AG20443 (cell line): ENCODE results near the gene KBTBD12.
A peak's percentile ranks its signal among the peaks of the same experiment; 100 is the strongest.
"Not testable (repeated sequence)": the region's sequence is repeated elsewhere in the genome, so short reads cannot be mapped to it uniquely, and the experiment has no call there.

Experiments used
- DNase-seq: peaks from one replicate; pipeline ENCODE4 v3.0.0; 2012; ENCODE audit warnings: low spot score, mixed read lengths

The KBTBD12 gene, protein sequence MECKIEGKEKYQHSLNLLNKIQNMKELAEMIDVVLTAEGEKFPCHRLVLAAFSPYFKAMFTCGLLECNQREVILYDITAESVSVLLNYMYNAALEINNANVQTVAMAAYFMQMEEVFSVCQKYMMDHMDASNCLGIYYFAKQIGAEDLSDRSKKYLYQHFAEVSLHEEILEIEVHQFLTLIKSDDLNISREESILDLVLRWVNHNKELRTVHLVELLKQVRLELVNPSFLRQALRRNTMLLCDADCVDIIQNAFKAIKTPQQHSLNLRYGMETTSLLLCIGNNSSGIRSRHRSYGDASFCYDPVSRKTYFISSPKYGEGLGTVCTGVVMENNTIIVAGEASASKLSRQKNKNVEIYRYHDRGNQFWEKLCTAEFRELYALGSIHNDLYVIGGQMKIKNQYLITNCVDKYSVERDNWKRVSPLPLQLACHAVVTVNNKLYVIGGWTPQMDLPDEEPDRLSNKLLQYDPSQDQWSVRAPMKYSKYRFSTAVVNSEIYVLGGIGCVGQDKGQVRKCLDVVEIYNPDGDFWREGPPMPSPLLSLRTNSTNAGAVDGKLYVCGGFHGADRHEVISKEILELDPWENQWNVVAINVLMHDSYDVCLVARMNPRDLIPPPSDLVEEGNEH

DNA sequence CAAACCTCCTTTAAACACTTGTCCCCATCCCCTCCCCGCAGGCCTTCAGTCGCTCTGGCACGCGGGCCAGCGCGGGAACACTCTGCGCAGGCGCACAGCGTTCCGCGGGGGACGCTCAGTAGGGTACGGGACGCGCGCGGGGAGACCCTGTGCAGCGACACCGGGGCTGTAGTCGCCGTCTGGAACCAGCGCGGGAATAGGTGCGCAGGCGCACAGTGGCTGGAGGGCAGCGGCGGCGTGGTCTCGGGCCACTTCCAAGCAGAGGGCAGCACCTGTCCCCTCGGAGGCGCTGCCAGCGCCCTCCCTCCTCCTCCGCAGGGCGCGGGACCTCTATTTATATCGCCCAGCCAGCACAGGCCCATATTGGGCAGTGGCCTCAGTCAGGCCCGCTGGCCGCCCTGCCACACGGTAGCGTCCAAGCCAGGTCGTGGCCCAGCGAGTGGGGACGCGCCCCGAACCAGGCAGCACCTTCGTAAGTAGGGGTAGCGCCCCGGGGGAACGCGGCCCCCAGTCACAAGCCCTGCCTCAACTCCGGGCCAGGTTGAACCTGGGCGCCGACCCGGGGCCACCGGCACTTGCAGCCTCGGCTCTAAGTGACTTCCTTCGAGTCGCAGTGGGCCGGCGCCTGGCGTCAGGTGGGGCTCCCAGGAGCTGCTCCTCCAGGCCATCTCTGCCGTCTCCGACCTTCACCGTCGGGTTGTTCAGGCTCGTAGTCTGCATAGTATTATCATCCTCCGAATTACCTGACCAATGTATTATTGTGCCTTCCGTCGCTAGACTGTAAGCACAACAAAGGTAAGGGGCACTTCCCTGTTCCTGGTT is at the start of gene KBTBD12:
Gene KBTBD12, plus strand, starts transcription at position 118 of the 822 bp plus-strand sequence. CDS start 7,830 bp downstream, outside the sequence.
- DNase-seq, result peak; percentile 40

DNA sequence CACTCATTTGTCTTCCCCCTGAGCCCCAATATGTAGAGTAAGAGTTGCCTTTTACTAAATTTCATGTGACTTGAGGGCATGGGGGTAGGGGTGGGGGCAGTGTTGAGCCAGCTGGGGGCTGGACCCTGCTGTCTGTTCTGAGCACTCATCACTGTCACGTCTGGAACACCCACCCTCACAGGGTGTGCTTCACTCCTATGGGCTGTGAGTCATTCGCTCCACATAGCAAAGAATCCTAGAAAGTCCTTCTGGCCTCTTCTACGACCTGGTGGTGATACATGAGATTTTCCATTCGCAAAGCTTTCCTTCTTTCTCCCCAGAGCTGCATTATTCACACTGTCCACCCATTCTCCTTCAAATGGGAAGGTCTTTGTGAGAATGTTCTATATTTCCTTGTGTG is 49.1 kb upstream of the KBTBD12 start:
- peak; percentile 35 for DNase-seq

DNA sequence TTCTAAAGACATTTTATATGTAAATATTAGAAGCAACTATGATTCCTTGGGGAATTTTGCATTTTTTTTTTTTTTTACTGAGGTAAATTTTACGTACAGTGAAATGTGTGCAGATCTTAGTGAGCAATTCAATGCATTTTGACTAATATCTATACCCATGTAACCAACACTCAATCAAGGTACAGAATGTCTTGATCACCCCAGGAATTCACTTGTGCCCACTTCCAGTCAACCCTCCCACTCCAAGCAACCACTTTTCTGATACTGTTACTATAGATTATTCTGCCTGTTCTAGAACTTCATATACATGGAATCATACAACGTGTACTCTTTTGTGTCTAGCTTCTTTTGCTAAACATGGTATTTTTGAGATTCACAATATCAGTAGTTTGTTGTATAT is 47.6 kb upstream of the KBTBD12 start:
- no peak for DNase-seq

DNA sequence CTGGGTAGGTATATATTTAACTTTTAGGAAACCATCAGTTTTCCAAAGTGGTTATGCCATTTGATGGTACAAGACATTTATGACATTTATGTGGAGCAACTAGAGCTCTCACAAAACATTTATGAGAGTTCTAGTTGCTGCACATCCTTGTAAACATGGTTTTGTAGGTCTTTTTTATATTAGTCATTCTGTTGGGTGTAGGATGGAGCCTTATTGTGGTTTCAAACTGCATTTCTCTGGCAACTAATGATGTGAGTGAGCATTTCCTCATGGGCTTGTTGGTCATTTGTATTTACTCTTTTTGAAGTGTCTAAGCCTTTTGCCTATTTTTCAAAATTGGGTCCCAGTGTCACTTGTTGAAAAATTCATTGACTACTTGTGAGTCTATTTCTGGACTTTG is 47.0 kb upstream of the KBTBD12 start:
- DNase-seq, result peak; percentile 32

DNA sequence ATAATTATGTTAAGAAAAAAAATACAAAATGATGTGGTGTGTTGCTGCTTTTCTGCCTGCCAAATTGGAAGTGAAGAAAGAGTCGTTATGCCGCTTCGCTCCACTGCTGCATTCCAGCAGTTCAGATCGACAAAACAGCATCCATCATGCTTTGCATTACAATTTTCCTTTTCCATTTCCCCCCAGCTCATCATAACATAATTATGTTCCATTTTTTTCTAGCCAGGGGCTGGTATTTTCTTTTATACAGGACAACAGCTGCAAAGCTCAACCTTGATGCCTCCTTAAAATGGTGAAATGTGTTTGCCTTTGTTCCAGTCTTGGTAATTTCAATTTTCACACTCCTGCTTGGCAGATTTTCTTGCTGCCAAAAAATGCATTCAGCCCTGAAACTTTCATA is 44.9 kb upstream of the KBTBD12 start:
- DNase-seq, result no peak

DNA sequence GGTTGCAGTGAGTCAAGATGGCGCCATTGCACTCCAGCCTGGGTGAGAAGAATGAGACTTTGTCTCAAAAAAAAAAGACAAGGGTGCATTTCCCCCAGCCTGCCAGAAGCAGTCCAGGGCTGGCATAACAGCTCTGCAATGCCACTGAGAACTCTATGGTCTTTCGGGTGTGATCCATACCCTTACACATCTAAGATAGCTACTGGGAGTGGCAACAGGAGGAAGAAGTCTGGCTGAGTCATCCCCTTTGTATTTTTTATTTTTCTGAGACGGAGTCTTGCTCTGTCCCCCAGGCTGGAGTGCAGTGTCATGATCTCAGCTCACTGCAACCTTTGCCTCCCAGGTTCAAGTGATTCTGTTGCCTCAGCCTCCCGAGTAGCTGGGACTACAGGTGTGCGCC is 40.9 kb upstream of the KBTBD12 start:
- not testable (repeated sequence) for DNase-seq

DNA sequence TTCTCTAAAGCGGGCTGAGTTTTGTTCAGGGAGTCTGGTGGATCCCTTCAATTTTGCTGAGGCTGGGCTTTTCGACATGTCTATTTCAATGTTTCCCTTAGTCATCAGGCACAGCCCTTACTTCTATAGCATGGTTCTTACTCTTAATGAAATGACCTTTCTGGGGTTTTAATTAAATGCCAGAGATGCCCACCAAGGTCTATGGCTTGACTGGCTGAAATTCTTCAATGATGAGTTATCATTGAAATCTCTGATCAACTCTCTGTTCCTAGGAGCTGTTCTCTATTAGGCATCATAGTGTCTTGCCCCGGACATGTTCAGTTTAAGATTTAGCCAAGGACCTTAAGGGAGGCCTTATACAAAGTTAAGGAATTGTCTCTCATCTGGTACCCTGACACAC is 33.4 kb upstream of the KBTBD12 start:
- no peak for DNase-seq

DNA sequence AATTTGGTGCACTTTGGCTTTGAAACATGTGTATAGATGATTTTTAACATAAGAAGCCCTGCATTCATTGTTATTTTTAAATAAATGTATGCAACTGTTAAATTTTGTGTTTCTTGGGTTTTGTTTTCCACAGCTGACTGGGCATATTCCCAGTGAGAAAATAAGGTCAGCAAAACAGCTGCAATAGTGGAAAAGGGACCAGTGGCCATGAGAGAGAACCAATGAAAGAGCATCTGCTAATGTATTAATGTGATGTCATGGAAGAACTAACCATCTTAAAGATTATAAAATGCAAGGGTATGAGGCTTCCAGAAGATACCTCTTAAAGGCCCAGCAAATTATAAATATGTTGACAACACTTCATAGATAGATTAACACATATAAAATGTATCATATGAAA is 31.0 kb upstream of the KBTBD12 start:
- no peak for DNase-seq

DNA sequence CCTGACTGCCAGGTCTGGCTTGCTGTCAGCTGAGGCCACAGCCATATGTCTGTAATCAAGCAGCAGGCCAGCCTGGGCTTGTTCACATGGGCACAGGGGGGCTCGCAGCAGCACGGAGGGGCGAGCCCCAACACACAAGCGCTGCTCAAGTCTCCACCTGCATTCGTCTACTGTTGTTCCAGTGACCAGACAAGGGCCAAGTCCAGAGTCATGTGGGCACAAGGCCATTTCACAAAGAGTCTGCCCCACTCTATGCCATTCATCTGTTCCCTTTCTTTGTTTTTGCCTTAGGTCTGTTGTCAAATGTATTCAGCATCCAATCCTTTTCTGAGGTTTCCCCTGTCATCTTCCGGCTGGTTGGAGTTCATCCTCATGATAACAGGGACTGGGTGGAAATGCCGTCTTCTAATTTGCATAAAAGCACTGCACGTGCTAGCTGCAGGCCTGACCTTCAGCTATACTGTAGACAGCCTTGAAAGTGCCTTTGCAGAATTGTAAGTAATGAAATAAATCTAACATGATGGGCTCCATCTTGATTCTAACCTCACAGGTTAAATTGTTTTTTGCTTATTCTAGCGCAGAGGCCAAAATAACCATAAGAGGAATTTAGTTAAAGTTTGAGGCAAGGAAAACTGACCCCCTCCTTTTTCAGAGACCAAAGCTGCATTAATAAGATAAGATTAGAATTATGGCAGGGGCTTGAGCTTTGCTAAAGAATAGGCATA is 28.6 kb upstream of the KBTBD12 start:
- DNase-seq, result no peak

DNA sequence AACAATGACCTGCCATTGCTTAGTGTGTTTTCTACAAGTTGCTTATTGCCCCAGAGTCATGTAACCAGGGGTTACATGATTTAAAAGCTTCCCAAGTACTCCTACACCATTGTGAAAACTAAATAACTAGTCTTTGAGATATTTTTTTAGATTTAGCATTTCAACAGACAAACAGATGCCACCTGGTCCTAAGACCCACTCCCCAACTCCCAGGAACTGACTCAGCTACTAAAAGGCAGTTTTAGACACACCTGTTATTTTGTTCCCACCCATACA is 28.1 kb upstream of the KBTBD12 start:
- no peak for DNase-seq

DNA sequence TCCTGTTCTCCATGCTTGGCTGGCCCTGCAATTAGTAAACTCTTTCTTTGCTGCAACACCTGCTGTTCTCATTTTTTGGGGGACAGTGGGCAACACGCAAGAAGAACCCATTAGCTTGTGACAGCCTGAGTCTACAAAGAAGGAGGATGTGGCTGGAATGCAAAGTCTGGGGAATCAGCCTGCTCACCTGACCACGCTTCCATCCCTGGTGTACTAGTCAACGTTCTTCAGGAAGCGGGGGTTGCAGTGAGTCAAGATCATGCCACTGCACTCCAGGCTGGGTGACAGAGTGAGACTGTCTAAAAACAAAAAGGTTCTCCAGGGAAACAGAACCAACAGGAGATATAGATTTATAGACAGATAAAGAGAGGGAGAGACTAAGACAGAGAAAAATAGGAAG is 27.7 kb upstream of the KBTBD12 start:
- no peak for DNase-seq

DNA sequence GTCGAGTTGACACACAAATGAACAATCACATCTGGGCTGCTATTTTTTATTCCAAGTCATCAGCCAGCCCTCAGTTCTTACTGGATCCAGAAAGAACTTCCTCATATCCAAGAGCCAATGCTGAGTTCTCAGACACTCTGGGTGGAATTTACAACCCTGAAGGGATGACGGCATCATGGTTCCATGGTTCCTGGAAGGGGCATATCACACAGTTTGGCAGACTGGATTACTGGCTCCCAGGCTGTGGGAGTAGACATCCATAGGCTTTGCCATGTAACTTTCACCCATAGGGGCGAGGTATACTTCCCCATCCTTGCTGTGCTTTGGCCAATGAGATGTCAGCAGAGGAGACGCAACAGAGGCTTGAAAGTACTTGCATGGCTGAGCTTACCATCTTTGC is 26.9 kb upstream of the KBTBD12 start:
- no peak for DNase-seq

DNA sequence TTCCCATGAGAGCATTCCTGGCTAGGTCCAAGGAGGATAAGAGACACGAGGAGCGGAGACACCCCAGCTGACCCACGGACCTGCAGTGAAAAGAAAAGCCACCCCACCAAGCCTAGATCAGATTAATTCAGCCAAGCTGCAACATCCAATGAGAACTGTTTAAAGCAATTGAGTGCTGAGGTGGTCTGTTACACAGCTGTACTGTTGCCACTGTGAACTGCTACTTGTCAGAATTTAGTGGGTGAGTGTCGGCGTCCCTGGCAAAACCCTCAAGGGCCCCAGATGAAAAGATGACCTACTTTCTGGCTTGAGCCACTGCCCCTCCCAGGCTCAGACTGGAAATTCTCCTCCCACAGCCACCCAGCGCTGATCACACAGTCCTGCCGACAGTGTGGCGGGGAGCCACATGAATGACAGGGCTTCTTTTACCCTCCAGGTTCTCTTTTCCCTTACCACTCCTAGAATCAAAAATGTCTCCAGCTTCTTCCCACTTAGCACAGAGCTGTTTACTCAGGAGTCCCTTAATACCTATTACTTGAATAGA is 26.4 kb upstream of the KBTBD12 start:
- DNase-seq, result peak; percentile 38

DNA sequence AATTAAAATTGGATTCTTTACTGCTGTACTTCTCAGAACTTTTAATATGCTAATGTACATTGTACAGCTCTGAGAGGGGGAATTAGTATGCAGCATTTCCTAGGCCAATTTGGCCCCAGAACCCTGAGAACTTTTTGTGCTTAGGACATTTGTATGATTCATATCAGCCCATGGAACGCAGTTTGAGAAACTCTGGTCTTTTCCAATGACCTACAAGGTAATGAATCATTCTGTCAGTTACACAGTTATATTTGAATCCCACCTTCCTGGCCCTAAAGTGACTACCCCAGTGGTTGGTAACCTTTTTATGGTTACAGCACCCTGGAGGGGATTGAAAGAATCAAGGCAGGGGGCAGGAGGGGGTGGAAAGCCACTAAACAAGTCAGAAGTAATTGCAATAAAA is 25.6 kb upstream of the KBTBD12 start:
- DNase-seq, result peak; percentile 33

DNA sequence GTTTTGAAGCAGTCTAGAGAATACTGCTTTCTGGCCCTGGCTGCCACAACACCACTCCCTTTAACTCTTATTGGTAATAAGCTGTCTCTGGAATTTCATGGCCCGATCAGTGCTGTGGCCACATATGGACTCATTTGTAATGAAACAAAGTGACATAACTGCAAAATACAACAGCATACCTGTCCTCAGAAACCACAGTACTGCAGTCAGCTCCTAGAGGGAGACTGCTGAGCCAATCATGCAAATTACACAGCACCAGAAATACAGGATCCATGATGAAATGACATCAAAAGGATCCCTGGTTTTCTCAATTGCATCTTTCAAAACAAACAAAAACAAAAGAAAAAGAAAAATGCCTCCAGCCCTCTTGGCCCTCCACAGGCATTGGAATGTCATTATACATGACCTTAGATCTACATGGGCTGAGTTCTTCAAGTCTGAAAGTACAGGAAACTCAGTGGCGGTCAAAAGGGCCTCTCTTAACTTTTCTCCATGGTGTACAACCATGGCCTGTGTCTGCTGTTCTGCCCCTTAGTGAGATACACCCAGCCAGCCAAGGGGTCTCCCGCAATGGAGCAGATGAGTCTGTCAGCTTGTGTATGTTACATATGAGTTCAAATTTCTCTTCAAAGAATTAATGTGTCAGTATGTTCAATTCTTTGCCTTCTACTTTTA is 24.9 kb upstream of the KBTBD12 start:
- DNase-seq, result no peak

DNA sequence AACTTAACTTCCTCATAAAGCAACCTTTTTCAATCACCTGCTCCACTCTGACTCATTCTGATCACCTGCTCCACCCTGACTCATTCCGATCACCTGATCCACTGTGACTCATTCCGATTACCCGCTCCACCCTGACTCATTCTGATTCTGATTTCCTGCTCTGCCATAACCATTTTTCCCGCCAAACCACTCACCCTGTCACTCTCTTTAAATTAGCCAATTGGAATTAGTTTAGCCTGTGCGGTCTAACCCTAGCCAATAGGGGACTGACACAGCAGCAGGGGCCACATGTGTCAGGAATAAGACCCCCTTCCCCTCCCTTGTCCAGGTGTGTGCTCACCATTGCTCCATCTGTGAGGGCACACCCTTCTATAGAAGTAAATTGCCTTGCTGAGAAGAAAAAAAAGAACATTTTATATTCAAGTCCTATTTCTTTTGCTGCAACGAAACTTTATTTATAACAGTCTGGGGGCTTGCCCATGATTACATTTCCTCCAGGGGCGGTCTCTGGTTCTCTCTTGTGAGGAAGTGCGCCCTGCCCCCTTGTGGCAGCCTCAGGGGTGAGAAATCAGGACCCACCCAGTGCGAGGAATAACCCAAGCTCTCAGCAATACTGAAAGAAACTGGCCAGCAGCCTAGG is 24.3 kb upstream of the KBTBD12 start:
- DNase-seq, result not testable (repeated sequence)

DNA sequence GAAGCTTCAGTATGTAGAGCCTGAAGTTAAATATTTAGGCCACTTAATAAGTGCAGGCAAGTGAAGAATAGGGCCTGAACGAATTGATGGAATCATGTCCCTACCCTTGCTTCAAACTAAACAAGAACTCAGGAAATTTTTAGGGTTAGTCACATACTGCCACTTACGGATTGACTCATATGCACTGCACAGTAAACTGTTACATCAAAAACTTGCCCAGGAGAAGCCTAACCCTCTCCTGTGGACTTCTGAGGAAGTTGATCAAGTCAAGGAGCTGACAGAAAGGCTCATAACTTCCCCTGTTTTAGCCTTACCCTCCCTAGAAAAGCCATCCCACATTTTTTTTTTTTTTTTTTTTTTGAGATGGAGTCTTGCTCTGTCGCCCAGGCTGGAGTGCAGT is 20.6 kb upstream of the KBTBD12 start:
- DNase-seq, result no peak

DNA sequence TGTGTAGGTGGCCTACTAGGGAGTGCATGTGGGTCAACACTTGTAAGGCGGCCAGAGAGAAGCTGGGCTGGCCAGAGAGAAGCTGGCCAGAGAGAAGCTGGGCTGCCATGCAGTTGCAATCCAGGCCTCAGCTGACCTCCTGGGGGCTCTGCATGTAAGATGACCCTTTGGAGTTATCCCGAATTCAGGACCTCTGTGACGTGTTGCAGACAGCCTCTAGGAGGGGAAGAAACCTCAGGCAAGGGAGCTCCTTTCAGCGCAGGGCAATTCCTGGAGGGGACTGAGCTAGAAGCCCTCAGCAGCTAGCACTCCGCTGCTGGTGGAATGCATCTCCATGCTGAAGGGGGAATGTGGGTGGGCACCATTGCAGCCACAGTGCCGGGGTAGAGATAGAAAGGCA is 15.8 kb upstream of the KBTBD12 start:
- no peak for DNase-seq

DNA sequence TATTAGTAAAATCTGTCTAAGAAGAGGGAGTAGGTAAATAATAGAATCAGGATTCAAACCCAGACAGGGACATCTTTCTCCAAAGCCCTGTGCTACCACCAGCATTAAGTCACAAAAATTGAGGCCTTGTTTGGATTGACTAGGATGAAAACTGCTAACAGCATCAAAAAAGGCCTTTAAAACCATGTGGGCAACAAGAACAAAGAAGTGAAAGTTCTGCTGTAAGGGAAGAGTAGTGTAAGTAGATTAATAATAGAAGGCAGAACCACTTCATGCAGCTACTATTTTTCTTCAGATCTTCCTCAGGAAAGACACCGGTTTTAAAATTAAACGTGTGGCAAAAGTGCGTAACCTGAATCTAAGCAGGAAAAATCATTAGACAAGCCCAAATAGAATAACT is 15.3 kb upstream of the KBTBD12 start:
- DNase-seq, result no peak

DNA sequence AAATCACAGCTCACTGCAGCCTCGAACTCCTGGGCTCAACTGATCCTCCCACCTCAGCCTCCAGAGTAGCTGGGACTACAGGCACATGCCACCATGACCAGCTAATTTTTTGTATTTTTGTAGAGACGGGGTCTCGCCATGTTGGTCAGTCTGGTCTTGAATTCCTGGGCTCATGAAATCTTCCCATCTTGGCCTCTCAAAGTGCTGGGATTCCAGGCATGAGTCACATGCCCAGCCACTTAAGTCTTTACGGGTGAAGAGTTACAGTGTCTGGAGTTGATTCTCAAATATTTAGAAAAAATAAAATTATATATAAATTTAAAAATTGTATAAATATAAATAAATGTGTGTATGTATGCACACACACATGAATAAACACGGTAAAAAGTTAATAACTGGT is 14.5 kb upstream of the KBTBD12 start:
- no peak for DNase-seq

DNA sequence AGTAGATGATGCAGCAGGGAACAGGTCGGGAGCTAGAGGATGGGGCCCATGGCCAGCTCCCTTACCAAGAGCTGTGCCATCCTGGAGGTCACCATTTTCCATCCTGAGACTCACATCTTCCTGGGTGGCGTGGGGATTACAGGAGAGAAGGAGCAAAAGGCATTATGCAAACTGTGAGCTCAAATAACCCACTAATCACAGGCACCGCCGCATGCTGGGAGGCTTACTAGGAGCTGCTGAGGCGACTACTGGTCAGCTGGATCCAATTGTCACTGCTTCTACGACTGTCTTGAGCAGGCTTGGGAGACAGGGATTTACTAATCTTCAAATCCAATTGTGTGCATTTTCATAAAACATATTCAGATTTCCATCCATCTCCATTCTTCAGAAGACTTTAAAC is 12.5 kb upstream of the KBTBD12 start:
- DNase-seq, result no peak
